Cardiac muscle cell (in vitro differentiated cells and primary cell): ENCODE measurements around the gene ABCD1. TPM values are rescaled to one million over a fixed set of nuclear protein-coding genes. Genes with fewer than 3 reads are reported as not detected.

Experiments
- DNase-seq, 2 donors: peaks; one replicate each; pipeline versions ENCODE4 v3.0.0 to v3.0.0-alpha.2; 2010 to 2017; ENCODE audit warnings: low read depth in 1 of 2, low spot score in 1 of 2
- H3K27ac ChIP-seq: fragments of 200-600 bp; sonication (generic); 2 replicates; pipeline ENCODE4 v1.5.1; 2016
- H3K27me3 ChIP-seq: fragments of 200-600 bp; sonication (generic); 2 replicates; pipeline ENCODE4 v1.6.0; 2016; ENCODE audit warnings: control low read depth
- H3K36me3 ChIP-seq: fragments of 200-600 bp; sonication (generic); 2 replicates; pipeline ENCODE4 v1.5.1; 2016; ENCODE audit warnings: control low read depth
- H3K4me1 ChIP-seq: fragments of 200-600 bp; sonication (generic); 2 replicates; pipeline ENCODE4 v1.8.1; 2017; ENCODE audit warnings: low read depth, mild to moderate bottlenecking, mixed run types
- H3K4me3 ChIP-seq: fragments of 200-600 bp; sonication (generic); 2 replicates; pipeline ENCODE4 v1.5.1; 2016; ENCODE audit warnings: mild to moderate bottlenecking
- H3K9me3 ChIP-seq: fragments of 200-600 bp; sonication (generic); 2 replicates; pipeline ENCODE4 v1.5.1; 2017; ENCODE audit warnings: low read depth, mild to moderate bottlenecking, control low read depth
- polyA plus RNA-seq: library from polyadenylated mRNA; unstranded; fragments of >200 nt; fragmentation: Nextera tagmentation; extraction: Ambion mirVana; gene quantifications from 2 replicates; pipeline ENCODE4 v1.2.1, GENCODE V29; 2016
- total RNA-seq: library from RNA; depleted of rRNA; stranded (reverse); fragments of >200 nt; gene quantifications from 2 replicates; pipeline ENCODE4 v1.2.3, GENCODE V29; 2016
- TF ChIP-seq, protein P1 (sequence below): IDR thresholded peaks from 2 replicates; pipeline ENCODE4 v1.5.1; 2012; ENCODE audit warnings: low read depth, mild to moderate bottlenecking, low read length

Gene ABCD1
- total and polyA plus RNA-seq, 2 experiments from 2014 or later: 14.6 to 28.7 TPM

DNA sequence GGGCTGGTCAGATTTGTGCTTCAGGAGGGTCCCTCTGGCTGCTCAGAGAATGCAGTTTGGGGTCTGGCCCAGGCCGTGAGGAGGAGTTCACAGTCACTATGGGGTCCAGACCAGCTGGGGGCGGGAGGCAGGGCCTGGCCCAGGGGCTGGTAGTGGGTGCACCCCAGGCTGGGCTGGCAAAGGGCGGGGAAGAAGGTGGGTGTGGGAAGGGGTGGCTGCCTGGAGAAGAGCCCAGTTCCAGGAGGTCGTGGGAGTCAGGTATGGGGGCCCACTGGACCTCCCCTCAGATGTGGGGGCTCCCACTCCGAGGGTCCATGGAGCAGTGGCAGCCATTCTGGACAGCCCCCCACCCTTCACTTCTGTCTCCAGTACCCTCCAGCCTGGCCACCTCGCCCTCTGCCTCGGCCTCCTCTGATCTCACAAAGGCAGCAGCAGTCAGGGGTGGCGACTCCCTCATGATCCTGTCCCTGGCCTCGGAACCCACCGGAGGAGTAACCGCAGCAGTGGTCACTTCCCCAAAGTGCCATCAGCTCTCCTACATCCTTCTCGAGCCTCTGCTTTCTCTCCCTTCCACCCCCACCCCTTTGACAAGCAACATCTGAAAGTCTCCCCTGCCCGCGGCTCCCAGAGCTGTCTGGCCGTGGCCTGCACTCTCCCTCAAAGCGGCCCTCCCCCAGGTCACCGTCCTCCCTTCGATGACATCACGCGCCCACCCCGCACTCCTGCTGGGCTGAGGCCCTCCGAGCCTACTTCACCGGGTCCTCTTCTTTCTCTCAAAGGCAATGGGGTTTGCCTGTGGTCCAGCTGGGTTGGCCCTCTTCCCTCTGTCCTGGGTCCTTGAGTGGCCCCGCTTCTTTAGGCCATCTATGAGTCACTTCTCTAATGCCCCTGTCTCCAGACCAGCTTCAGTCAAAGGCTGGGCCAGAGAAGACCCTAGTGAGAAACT is 38.6 kb upstream of the ABCD1 start:
- H3K27ac ChIP-seq: peak overlapping the region; percentile 85
- DNase-seq: no peak
- H3K27me3 ChIP-seq: no peaks in the 10 kb centered on the region
- no peak overlapping the region for H3K4me3 ChIP-seq
- H3K4me1 ChIP-seq: peaks cover 8% of the 10 kb centered on the region
- TF ChIP-seq, protein P1, sequence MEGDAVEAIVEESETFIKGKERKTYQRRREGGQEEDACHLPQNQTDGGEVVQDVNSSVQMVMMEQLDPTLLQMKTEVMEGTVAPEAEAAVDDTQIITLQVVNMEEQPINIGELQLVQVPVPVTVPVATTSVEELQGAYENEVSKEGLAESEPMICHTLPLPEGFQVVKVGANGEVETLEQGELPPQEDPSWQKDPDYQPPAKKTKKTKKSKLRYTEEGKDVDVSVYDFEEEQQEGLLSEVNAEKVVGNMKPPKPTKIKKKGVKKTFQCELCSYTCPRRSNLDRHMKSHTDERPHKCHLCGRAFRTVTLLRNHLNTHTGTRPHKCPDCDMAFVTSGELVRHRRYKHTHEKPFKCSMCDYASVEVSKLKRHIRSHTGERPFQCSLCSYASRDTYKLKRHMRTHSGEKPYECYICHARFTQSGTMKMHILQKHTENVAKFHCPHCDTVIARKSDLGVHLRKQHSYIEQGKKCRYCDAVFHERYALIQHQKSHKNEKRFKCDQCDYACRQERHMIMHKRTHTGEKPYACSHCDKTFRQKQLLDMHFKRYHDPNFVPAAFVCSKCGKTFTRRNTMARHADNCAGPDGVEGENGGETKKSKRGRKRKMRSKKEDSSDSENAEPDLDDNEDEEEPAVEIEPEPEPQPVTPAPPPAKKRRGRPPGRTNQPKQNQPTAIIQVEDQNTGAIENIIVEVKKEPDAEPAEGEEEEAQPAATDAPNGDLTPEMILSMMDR: no peak
- H3K9me3 ChIP-seq: no peaks in the 10 kb centered on the region
- H3K36me3 ChIP-seq: no peaks in the 10 kb centered on the region

DNA sequence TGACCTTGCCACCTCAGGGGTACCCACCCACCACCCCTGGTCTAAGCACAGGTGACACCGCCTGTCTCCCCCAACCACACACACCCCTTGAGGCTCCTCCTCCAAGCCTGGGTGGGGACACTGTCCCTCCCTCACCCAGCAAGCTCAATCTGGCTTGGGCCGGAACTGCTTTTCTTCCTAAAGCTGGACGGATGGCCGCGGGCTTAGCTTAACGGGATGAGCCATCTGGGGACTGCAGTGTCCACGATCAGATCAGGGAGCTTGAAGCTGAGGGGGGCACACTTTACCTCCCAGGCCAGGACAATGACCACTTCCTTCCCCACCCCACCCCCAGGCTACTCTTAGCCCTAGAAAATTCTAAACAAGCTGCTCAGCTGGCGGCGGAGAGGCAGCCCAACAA is 37.9 kb upstream of the ABCD1 start:
- Histone ChIP-seq H3K4me3 (no peak overlapping the region), H3K27ac (peak overlapping the region; percentile 85), H3K27me3 (no peaks in the 10 kb centered on the region), H3K36me3 (no peaks in the 10 kb centered on the region), H3K4me1 (peaks cover 8% of the 10 kb centered on the region), H3K9me3 (no peaks in the 10 kb centered on the region)
- no peak for DNase-seq
- TF ChIP-seq, protein P1: no peak

DNA sequence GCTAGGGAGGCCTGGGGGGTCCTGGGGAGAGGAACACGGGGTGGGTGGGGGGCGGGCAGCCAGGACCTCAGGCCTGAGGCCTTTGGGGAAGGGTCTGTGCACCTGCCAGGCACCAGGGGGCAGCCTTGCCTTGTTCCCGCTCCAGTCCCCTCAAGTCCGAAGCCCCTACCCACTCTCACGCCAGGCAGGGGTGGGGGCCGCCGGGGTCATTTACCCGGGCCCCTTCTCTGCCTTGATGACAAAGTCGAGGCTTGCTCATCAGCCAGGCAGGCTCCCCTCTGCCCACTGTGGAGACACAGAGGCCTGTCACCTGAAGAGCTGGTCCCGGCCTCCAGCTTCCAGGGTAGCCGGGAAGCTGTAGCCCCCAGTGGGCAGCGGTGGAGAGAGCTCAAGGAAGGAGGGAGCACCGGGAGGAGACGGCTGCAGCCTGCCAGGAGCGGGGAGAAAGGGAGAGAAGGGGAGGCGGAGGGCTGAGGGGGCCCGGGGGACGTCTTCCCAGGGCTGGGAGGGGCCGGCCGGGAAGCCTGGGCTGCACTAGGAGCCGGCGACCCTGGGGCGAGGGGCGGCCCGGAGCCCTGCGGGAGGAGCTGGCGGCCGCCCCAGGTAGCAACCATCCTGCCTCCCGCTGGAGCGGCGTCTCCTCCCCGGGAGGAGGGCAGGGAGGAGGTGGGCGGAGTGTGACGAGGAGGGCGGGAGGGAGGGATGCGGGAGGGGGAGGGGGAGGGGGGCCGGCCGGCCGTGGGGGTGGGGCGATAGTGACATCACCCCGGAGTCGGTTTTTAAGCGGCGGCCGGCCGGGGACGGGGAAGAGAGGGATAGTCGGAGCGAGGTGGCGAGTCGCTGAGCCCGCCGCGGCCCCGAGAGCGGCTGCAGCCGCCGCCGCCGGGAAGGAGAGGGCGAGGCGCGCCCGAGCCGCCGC is 37.3 kb upstream of the ABCD1 start, which contains the start of gene SLC6A8:
TSS of gene SLC6A8 (plus strand) at position 806 of the 919 bp plus-strand sequence. CDS start 649 bp downstream, outside the sequence.
- peak within 1 kb of the TSS; percentile 51 for H3K4me3 ChIP-seq
- no peaks in the 10 kb centered on the region for H3K9me3 ChIP-seq
- H3K4me1 ChIP-seq: peaks cover 8% of the 10 kb centered on the region
- TF ChIP-seq, protein P1: no peak
- DNase-seq: peak; percentile 68 to 71
- H3K27me3 ChIP-seq: no peaks in the 10 kb centered on the region
- no peaks in the 10 kb centered on the region for H3K36me3 ChIP-seq
- peak within 1 kb of the TSS; percentile 85 for H3K27ac ChIP-seq

DNA sequence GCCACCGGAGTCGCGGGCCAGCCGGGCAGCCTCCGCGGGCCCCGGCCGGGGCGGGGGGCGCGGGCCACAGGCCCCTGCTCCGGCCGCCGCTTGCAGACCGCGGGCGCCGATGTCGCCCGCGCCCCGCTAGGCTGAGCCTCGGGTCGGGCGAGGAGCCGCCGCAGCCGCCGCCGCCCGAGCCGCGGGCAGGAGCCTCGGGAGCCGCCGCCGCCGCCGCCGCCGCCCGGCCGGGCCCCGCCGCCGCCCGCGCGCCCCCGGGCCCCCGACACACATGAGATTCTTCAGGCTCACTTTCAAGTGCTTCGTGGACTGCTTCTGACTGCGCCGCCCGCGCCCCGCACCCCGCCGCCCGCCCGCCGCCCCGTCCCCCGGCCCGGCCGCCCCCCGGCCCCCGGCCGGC is 36.6 kb upstream of the ABCD1 start:
- no peak overlapping the region for H3K4me3 ChIP-seq
- H3K27ac ChIP-seq: no peak overlapping the region
- H3K4me1 ChIP-seq: peaks cover 8% of the 10 kb centered on the region
- H3K27me3 ChIP-seq: no peaks in the 10 kb centered on the region
- DNase-seq: no peak
- H3K9me3 ChIP-seq: no peaks in the 10 kb centered on the region
- TF ChIP-seq, protein P1: no peak
- H3K36me3 ChIP-seq: no peaks in the 10 kb centered on the region

DNA sequence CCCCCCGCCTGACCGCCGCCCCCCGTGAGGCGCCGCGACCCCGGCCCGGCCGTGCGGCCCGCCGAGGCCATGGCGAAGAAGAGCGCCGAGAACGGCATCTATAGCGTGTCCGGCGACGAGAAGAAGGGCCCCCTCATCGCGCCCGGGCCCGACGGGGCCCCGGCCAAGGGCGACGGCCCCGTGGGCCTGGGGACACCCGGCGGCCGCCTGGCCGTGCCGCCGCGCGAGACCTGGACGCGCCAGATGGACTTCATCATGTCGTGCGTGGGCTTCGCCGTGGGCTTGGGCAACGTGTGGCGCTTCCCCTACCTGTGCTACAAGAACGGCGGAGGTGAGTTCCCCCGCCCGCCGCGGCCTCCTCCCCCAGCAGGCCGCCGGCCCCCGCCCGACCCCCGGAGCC is 36.1 kb upstream of the ABCD1 start:
- Histone ChIP-seq H3K36me3 (no peaks in the 10 kb centered on the region), H3K27ac (no peak overlapping the region), H3K27me3 (no peaks in the 10 kb centered on the region), H3K4me3 (peak overlapping the region; percentile 51), H3K4me1 (peaks cover 8% of the 10 kb centered on the region), H3K9me3 (no peaks in the 10 kb centered on the region)
- TF ChIP-seq, protein P1: no peak
- no peak for DNase-seq
